Prostate gland (tissue), 2 donors: ENCODE data around the gene TNRC6B.

Source experiments
- CTCF ChIP-seq, 4 experiments: fragments of 200-600 bp in 2 of 4; fragments of 450-650 bp in 2 of 4; sonication (generic) in 2 of 4; IDR thresholded peaks; 1 replicate in 3 of 4; 2 replicates in 1 of 4; pipeline ENCODE4 v1.5.1; 2016 to 2019; ENCODE audit warnings: antibody characterized with exemption in 4 of 4, mild to moderate bottlenecking in 2 of 4, moderate library complexity in 2 of 4
- POLR2A ChIP-seq: fragments of 450-650 bp; IDR thresholded peaks from one replicate; pipeline ENCODE4 v1.6.1; 2016; ENCODE audit warnings: antibody characterized with exemption, mild to moderate bottlenecking
- POLR2AphosphoS5 ChIP-seq: sonication (generic); formaldehyde crosslinking; IDR thresholded peaks from one replicate; pipeline ENCODE4 v1.6.1; 2017; ENCODE audit warnings: antibody characterized with exemption

- TF ChIP-seq CTCF (IDR thresholded peaks at IDR 0.05) = no peak
- no peak for TF ChIP-seq POLR2AphosphoS5
- no peak for TF ChIP-seq POLR2A
Measured at GRCh38 chr22:40239345-40239683, 61.6 kb downstream of the TNRC6B start.
